HepG2 (cell line): ENCODE data around the gene GDPD4.

Source experiments
- KLF16 ChIP-seq, 2 experiments: sonication (generic) in 1 of 2; formaldehyde crosslinking in 1 of 2; IDR thresholded peaks; 2 replicates each; pipeline versions ENCODE4 v1.6.1 to v1.8.0; 2016 to 2023; ENCODE audit warnings: missing genetic modification reagents in 2 of 2, missing compliant biosample characterization in 1 of 2
- NR2F2 ChIP-seq: IDR thresholded peaks from 2 replicates; pipeline ENCODE4 v1.6.1; 2012; ENCODE audit warnings: low read depth, inconsistent platforms, borderline replicate concordance
- RNF2 ChIP-seq: fragments of 450-650 bp; conservative IDR thresholded peaks from 2 replicates; pipeline ENCODE4 v1.6.1; 2016; ENCODE audit warnings: low read depth
- SMARCE1 ChIP-seq: fragments of 450-650 bp; IDR thresholded peaks from 2 replicates; pipeline ENCODE4 v1.6.1; 2017; ENCODE audit warnings: borderline replicate concordance
- SMC3 ChIP-seq: IDR thresholded peaks from 2 replicates; pipeline ENCODE4 v1.6.1; 2011; ENCODE audit warnings: low read length, improper control_type of control experiment
- TF ChIP-seq, protein P1 (sequence below): fragments of 450-650 bp; IDR thresholded peaks from 2 replicates; pipeline ENCODE4 v1.6.1; 2016
- TF ChIP-seq, protein P2 (sequence below): sonication (generic); formaldehyde crosslinking; IDR thresholded peaks from 2 replicates; pipeline ENCODE4 v1.4.0; 2020; ENCODE audit warnings: missing genetic modification reagents
- TF ChIP-seq, protein P3 (sequence below): sonication (generic); formaldehyde crosslinking; IDR thresholded peaks from 2 replicates; pipeline ENCODE4 v1.4.0; 2020; ENCODE audit warnings: missing genetic modification reagents, mild to moderate bottlenecking, borderline replicate concordance
- TF ChIP-seq, protein P4 (sequence below): sonication (generic); formaldehyde crosslinking; IDR thresholded peaks from 2 replicates; pipeline ENCODE4 v1.8.1; 2022; ENCODE audit warnings: mild to moderate bottlenecking, missing genetic modification reagents
- TF ChIP-seq, protein P5 (sequence below): sonication (generic); formaldehyde crosslinking; IDR thresholded peaks from 2 replicates; pipeline ENCODE4 v1.4.0; 2020; ENCODE audit warnings: missing genetic modification reagents, mild to moderate bottlenecking, borderline replicate concordance
- TF ChIP-seq, protein P6 (sequence below): sonication (generic); formaldehyde crosslinking; IDR thresholded peaks from 2 replicates; pipeline ENCODE4 v1.8.1; 2023; ENCODE audit warnings: missing genetic modification reagents, inconsistent platforms, borderline replicate concordance
- TF ChIP-seq, protein P7 (sequence below): sonication (generic); formaldehyde crosslinking; IDR thresholded peaks from 2 replicates; pipeline ENCODE4 v1.5.0; 2020; ENCODE audit warnings: mild to moderate bottlenecking, missing genetic modification reagents, moderate library complexity

DNA sequence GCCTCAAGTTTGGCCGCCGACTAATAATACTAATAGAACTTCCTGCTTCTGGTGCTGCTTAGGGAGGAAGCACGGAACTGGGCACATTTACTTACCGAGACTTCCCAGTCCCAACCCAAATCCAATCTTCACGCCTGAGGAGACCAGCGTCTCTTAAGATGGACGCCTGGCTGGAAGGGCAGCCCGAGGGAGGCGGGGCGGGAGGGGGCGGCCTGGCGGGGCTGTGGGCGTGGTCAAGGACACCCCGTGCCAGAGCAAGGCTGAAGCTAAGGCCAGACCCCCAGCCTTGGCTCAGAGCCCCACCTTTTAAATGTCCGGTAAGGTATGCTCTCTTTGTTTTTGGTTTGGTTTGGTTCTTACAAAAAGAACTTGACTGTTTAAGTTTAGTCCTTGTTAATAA, at the start of gene GDPD4:
- no peak for TF ChIP-seq NR2F2
- TF ChIP-seq, protein P1, sequence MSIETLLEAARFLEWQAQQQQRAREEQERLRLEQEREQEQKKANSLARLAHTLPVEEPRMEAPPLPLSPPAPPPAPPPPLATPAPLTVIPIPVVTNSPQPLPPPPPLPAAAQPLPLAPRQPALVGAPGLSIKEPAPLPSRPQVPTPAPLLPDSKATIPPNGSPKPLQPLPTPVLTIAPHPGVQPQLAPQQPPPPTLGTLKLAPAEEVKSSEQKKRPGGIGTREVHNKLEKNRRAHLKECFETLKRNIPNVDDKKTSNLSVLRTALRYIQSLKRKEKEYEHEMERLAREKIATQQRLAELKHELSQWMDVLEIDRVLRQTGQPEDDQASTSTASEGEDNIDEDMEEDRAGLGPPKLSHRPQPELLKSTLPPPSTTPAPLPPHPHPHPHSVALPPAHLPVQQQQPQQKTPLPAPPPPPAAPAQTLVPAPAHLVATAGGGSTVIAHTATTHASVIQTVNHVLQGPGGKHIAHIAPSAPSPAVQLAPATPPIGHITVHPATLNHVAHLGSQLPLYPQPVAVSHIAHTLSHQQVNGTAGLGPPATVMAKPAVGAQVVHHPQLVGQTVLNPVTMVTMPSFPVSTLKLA: no peak
- TF ChIP-seq, protein P2, sequence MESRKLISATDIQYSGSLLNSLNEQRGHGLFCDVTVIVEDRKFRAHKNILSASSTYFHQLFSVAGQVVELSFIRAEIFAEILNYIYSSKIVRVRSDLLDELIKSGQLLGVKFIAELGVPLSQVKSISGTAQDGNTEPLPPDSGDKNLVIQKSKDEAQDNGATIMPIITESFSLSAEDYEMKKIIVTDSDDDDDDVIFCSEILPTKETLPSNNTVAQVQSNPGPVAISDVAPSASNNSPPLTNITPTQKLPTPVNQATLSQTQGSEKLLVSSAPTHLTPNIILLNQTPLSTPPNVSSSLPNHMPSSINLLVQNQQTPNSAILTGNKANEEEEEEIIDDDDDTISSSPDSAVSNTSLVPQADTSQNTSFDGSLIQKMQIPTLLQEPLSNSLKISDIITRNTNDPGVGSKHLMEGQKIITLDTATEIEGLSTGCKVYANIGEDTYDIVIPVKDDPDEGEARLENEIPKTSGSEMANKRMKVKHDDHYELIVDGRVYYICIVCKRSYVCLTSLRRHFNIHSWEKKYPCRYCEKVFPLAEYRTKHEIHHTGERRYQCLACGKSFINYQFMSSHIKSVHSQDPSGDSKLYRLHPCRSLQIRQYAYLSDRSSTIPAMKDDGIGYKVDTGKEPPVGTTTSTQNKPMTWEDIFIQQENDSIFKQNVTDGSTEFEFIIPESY (CRISPR knock-in tag): no peak
- no peak for TF ChIP-seq RNF2
- no peak for TF ChIP-seq SMARCE1
- TF ChIP-seq SMC3: no peak
- TF ChIP-seq, protein P3, sequence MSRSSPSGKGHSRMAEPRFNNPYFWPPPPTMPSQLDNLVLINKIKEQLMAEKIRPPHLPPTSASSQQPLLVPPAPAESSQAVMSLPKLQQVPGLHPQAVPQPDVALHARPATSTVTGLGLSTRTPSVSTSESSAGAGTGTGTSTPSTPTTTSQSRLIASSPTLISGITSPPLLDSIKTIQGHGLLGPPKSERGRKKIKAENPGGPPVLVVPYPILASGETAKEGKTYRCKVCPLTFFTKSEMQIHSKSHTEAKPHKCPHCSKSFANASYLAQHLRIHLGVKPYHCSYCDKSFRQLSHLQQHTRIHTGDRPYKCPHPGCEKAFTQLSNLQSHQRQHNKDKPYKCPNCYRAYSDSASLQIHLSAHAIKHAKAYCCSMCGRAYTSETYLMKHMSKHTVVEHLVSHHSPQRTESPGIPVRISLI (CRISPR knock-in tag): no peak
- TF ChIP-seq, protein P4, sequence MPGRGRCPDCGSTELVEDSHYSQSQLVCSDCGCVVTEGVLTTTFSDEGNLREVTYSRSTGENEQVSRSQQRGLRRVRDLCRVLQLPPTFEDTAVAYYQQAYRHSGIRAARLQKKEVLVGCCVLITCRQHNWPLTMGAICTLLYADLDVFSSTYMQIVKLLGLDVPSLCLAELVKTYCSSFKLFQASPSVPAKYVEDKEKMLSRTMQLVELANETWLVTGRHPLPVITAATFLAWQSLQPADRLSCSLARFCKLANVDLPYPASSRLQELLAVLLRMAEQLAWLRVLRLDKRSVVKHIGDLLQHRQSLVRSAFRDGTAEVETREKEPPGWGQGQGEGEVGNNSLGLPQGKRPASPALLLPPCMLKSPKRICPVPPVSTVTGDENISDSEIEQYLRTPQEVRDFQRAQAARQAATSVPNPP (CRISPR knock-in tag): no peak
- TF ChIP-seq, protein P5, sequence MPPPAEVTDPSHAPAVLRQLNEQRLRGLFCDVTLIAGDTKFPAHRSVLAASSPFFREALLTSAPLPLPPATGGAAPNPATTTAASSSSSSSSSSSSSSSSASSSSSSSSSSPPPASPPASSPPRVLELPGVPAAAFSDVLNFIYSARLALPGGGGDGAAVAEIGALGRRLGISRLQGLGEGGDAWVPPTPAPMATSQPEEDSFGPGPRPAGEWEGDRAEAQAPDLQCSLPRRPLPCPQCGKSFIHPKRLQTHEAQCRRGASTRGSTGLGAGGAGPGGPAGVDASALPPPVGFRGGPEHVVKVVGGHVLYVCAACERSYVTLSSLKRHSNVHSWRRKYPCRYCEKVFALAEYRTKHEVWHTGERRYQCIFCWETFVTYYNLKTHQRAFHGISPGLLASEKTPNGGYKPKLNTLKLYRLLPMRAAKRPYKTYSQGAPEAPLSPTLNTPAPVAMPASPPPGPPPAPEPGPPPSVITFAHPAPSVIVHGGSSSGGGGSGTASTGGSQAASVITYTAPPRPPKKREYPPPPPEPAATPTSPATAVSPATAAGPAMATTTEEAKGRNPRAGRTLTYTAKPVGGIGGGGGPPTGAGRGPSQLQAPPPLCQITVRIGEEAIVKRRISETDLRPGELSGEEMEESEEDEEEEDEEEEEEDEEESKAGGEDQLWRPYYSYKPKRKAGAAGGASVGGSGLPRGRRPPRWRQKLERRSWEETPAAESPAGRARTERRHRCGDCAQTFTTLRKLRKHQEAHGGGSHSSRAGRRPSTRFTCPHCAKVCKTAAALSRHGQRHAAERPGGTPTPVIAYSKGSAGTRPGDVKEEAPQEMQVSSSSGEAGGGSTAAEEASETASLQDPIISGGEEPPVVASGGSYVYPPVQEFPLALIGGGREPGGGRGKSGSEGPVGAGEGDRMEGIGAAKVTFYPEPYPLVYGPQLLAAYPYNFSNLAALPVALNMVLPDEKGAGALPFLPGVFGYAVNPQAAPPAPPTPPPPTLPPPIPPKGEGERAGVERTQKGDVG (CRISPR knock-in tag): no peak
- TF ChIP-seq KLF16 (CRISPR knock-in tag; IDR thresholded peaks at IDR 0.05): no peak
- TF ChIP-seq, protein P6, sequence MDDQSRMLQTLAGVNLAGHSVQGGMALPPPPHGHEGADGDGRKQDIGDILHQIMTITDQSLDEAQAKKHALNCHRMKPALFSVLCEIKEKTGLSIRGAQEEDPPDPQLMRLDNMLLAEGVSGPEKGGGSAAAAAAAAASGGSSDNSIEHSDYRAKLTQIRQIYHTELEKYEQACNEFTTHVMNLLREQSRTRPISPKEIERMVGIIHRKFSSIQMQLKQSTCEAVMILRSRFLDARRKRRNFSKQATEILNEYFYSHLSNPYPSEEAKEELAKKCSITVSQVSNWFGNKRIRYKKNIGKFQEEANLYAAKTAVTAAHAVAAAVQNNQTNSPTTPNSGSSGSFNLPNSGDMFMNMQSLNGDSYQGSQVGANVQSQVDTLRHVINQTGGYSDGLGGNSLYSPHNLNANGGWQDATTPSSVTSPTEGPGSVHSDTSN (CRISPR knock-in tag): no peak
- TF ChIP-seq, protein P7, sequence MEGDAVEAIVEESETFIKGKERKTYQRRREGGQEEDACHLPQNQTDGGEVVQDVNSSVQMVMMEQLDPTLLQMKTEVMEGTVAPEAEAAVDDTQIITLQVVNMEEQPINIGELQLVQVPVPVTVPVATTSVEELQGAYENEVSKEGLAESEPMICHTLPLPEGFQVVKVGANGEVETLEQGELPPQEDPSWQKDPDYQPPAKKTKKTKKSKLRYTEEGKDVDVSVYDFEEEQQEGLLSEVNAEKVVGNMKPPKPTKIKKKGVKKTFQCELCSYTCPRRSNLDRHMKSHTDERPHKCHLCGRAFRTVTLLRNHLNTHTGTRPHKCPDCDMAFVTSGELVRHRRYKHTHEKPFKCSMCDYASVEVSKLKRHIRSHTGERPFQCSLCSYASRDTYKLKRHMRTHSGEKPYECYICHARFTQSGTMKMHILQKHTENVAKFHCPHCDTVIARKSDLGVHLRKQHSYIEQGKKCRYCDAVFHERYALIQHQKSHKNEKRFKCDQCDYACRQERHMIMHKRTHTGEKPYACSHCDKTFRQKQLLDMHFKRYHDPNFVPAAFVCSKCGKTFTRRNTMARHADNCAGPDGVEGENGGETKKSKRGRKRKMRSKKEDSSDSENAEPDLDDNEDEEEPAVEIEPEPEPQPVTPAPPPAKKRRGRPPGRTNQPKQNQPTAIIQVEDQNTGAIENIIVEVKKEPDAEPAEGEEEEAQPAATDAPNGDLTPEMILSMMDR (CRISPR knock-in tag): no peak
